Subcutaneous adipose tissue (tissue), 4 donors: ENCODE results near the gene POGLUT3. TPM values are rescaled to one million over a fixed set of nuclear protein-coding genes. Genes with fewer than 3 reads are reported as not detected.

ENCODE experiments used
- total RNA-seq, 4 donors: library from RNA; depleted of rRNA; stranded (reverse); fragments of >200 nt; gene quantifications; one replicate each; pipeline ENCODE4 v1.1.0, GENCODE V29; 2016
- TF ChIP-seq, protein P1 (sequence below): fragments of 450-650 bp; IDR thresholded peaks from one replicate; pipeline ENCODE4 v1.5.1; 2016; ENCODE audit warnings: low read depth, mild to moderate bottlenecking, control low read depth, antibody characterized with exemption, moderate library complexity

The POGLUT3 gene
- total RNA-seq, 4 donors from 2014 or later: 17.8 to 29.3 (median 24.0) TPM

DNA sequence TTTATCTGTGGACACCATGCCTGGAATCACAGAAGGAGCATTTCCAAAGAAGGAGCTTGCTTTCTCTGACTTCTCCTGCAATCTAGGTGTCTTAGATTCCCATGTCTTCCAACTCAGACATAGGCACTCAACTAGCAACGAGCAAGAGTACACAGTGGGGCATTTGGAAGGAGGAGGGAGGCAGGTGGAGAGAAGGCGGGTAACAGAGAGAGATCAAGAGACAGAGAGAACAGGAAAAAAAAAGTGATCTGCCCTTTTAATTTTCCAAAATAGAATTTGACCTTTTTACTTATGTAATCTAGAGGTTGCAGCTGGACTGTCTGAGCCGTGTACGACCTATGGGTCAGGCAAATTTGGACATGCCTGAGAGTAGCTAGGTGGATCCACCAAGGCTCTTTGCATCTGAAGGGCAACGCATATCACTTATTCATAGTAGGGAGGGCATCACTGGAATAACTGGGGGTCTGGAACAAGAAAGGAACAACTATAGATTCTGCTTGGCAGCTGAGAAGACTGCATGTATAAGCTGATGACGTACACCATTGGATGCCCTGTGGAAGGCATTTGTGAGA lies 37.3 kb upstream of the POGLUT3 start:
- TF ChIP-seq, protein P1, sequence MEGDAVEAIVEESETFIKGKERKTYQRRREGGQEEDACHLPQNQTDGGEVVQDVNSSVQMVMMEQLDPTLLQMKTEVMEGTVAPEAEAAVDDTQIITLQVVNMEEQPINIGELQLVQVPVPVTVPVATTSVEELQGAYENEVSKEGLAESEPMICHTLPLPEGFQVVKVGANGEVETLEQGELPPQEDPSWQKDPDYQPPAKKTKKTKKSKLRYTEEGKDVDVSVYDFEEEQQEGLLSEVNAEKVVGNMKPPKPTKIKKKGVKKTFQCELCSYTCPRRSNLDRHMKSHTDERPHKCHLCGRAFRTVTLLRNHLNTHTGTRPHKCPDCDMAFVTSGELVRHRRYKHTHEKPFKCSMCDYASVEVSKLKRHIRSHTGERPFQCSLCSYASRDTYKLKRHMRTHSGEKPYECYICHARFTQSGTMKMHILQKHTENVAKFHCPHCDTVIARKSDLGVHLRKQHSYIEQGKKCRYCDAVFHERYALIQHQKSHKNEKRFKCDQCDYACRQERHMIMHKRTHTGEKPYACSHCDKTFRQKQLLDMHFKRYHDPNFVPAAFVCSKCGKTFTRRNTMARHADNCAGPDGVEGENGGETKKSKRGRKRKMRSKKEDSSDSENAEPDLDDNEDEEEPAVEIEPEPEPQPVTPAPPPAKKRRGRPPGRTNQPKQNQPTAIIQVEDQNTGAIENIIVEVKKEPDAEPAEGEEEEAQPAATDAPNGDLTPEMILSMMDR: no peak

DNA sequence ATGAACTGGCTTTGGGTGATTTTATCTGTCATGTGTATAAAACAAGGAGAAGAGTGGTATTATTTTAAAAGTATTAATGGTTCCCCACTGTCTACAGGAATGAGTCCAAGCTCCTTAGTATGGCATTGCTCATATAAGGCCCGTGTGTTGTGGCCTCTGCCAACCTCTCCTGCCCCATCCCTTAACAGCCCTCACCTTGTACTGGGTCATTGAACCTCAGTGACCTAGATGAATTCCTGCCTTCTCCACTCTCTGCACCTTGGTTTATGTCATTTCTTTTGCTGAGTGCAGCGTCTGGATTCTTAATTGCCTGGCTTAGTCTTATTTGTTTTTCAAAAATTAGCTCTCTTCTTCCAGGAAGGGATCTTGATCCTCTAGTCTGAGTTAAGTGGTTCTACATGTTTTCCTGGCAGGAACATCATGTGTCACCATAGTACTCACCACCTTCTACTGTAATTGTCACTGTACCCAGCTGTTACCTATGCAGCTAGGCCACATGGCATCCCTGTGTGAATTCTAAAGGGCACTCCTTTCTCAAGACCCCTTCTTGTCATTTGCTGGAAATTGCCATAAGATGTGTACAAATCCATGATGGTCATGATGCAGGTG lies 36.2 kb upstream of the POGLUT3 start:
- TF ChIP-seq, protein P1: no peak

DNA sequence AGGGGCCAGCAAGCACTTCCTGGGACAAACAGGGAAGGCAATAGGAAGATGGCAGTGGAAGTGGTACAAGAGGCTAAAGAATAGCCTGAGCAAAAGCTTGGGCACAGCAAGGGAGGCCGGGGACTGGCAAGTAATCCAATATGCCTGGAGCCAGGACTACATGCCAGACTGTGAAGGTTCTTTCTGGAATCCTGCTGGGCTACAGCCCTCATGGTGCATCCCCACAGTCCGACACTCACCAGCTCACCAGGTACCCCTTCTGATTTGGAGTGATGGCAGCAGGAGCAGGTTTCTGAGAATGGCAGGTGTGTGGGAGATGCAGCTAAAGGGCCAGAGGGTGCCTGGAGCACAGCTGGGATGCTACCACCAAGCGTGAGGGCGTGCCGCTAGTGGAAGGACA lies 32.2 kb upstream of the POGLUT3 start:
- TF ChIP-seq, protein P1: no peak

DNA sequence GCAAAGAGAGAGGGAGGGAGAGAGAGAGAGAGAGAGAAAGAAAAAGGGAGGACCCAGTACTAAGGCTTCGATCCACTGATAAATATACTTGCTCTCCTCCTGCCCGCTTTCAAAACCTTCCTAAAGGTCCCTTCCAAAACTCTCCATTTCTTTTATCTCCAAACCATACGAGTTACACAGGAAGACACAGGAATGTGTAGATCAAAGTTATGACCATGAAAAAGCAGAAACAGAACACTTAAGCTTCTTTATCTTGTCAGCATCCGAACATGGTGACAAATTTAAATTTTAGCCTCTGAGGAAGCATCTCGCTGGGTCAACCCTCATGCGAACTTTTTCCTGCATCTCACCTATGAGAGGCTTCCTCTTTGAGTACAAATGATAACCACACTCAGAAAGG lies 29.2 kb upstream of the POGLUT3 start:
- TF ChIP-seq, protein P1: no peak

DNA sequence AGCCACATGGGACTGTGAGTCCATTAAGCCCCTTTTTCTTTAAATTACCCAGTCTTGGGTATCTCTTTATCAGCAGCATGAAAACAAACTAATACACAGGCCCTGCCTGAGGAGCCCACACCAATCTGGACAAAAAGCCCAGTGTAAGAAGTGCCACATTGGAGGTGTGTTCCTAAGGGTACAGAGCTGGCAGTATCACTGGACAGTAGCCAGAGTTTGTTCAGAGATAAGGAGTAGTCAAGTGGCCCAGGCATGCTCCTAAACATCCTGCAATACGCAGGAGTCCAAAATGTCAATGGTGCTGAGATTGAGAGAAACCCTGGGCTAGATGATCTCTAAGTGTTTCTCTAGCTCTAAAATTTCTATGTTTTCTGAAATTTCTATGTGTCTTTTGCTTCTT lies 27.0 kb upstream of the POGLUT3 start:
- TF ChIP-seq, protein P1: no peak

DNA sequence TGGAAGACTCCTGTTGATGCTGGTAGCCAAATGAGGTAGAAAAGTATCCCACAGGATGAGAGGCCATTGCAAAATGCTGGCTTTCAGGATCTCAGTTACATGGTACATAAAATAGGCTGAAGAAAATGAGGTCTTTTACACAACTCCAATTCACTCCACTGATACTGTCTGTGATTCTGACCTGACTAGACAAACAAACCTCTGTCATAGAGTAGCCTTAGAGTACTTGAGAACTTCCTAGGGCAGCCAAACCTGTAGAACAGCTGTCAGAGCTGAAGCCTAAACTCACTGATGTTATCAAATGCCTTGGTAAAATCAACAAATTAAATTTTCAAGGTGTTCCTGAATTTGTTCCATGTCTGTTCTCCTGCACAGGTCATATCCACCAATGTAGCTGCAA lies 26.2 kb upstream of the POGLUT3 start:
- TF ChIP-seq, protein P1: no peak

DNA sequence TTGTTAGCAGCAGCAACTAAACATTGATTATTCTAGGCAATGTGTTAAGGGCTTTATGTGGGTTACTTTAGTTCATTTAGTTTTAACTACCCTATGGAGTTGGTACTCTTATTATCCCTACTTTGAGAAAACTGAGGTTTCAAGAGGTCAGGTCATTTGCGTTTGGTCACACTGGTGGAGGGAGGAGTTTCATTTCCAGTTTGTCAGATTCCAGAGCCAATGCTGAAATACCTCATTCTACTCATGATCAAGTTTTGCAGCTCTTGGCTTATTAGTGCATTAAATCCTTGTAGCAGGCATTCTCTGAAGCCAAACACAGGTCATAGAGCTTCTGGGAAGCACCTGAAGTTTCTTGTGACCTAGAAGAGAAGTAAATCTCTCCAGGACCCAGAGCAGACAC lies 24.1 kb upstream of the POGLUT3 start:
- TF ChIP-seq, protein P1: no peak
